ENCODE data around the gene PARD3. TPM values are rescaled to one million over a fixed set of nuclear protein-coding genes. Genes with fewer than 3 reads are reported as not detected.
"Not testable (repeated sequence)": the region's sequence is repeated elsewhere in the genome, so short reads cannot be mapped to it uniquely, and the experiment has no call there.

The PARD3 gene
- total RNA-seq, 2 donors from 2014 or later = 59.6 to 74.6 TPM

DNA sequence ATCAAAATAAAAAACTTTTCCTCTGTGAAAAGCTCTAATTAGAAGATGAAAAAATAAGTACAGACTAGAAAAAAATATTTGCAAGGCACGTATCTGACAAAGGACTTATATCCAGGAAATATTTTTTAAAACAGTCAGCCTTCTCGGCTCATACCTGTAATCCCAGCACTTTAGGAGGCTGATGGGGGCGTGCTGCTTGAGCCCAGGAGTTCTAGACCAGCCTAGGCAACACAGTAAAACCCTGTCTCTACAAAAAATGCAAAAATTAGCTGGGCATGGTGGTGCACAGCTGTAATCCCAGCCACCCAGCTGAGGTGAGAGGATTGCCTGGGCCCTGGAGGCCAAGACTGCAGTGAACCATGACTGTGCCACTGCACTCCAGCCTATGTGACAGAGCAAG is 542.8 kb downstream of the PARD3 start:
- TF ChIP-seq, protein P1, sequence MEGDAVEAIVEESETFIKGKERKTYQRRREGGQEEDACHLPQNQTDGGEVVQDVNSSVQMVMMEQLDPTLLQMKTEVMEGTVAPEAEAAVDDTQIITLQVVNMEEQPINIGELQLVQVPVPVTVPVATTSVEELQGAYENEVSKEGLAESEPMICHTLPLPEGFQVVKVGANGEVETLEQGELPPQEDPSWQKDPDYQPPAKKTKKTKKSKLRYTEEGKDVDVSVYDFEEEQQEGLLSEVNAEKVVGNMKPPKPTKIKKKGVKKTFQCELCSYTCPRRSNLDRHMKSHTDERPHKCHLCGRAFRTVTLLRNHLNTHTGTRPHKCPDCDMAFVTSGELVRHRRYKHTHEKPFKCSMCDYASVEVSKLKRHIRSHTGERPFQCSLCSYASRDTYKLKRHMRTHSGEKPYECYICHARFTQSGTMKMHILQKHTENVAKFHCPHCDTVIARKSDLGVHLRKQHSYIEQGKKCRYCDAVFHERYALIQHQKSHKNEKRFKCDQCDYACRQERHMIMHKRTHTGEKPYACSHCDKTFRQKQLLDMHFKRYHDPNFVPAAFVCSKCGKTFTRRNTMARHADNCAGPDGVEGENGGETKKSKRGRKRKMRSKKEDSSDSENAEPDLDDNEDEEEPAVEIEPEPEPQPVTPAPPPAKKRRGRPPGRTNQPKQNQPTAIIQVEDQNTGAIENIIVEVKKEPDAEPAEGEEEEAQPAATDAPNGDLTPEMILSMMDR (conservative IDR thresholded peaks at IDR 0.05) = no peak

DNA sequence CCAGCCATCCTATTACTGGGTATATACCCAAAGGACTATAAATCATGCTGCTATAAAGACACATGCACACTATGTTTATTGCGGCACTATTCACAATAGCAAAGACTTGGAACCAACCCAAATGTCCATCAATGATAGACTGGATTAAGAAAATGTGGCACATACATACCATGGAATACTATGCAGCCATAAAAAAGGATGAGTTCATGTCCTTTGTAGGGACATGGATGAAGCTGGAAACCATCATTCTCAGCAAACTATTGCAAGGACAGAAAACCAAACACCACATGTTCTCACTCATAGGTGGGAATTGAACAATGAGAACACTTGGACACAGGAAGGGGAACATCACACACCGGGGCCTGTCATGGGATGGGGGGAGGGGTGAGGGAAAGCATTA is 546.7 kb downstream of the PARD3 start:
- H3K4me3 Mint-ChIP-seq = not testable (repeated sequence)

More for the DNA sequence above, 542.8 kb downstream of the PARD3 start:
- Mint-ChIP-seq H3K9me3 (peaks cover 5% of the 10 kb centered on the region), H3K4me3 (no peak overlapping the region), H3K36me3 (ENCODE audit: low read depth) (peaks cover 19% of the 10 kb centered on the region), H3K4me1 (peaks cover 3% of the 10 kb centered on the region), H3K27ac (no peak overlapping the region), H3K27me3 (ENCODE audit: insufficient read depth) (no peaks in the 10 kb centered on the region)
- Histone ChIP-seq H3K9ac (ENCODE audit: extremely low read depth, low read length, poor library complexity, severe bottlenecking) (no peak overlapping the region), H3K9me3 (ENCODE audit: control insufficient read depth, low read length) (peaks cover 11% of the 10 kb centered on the region), H3K36me3 (ENCODE audit: control insufficient read depth, insufficient read depth, low read length) (peaks cover 21% of the 10 kb centered on the region), H3K4me1 (ENCODE audit: control insufficient read depth, insufficient read depth, low read length) (no peaks in the 10 kb centered on the region), H3K27ac (ENCODE audit: low read depth, low read length) (no peak overlapping the region), H3K27me3 (ENCODE audit: control insufficient read depth, insufficient read depth, low read length, poor library complexity, severe bottlenecking) (no peaks in the 10 kb centered on the region), H3K4me3 (ENCODE audit: low read length) (no peak overlapping the region)
- WGBS, 2 experiments (ENCODE audit: insufficient coverage in 1 of 2, insufficient read length in 1 of 2) = 90 to 93% methylated on average over 3 of the region's 3 CpGs
- no peak for DNase-seq

DNA sequence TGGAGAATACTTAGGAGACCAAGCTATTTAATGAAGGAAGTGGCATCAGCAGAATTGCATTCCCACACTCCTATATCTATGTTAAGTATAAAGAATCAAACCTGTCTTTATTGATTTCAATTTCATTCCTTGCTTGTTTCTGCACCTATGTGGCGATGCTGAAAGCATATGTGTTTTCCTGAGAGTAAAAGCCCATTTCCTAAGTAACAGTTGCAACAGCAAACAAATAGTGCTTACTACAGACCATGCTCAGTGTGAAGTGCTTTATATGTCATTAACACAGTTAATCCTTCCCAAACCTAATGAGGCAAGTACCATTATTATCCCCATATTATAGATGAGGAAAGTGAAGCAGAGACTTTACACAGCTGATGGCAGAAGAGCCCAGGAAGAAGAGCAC is 552.1 kb downstream of the PARD3 start:
- H3K4me3 Mint-ChIP-seq = no peak overlapping the region
- no peak overlapping the region for H3K4me3 ChIP-seq (ENCODE audit: low read length)
- H3K9me3 ChIP-seq (ENCODE audit: control insufficient read depth, low read length) = peaks cover 14% of the 10 kb centered on the region
- WGBS, 2 experiments (ENCODE audit: insufficient coverage in 1 of 2, insufficient read length in 1 of 2) = 87 to 100% methylated on average over 1 of the region's 1 CpG
- no peaks in the 10 kb centered on the region for H3K27me3 Mint-ChIP-seq (ENCODE audit: insufficient read depth)
- peaks cover 14% of the 10 kb centered on the region for H3K9me3 Mint-ChIP-seq
- TF ChIP-seq, protein P1 (conservative IDR thresholded peaks at IDR 0.05) = peak; percentile 58
- DNase-seq = no peak
- peaks cover 6% of the 10 kb centered on the region for H3K36me3 ChIP-seq (ENCODE audit: control insufficient read depth, insufficient read depth, low read length)
- no peak overlapping the region for H3K9ac ChIP-seq (ENCODE audit: extremely low read depth, low read length, poor library complexity, severe bottlenecking)
- H3K4me1 Mint-ChIP-seq = peaks cover 4% of the 10 kb centered on the region
- peaks cover 30% of the 10 kb centered on the region for H3K36me3 Mint-ChIP-seq (ENCODE audit: low read depth)
- no peak overlapping the region for H3K27ac Mint-ChIP-seq
- H3K27me3 ChIP-seq (ENCODE audit: control insufficient read depth, insufficient read depth, low read length, poor library complexity, severe bottlenecking) = no peaks in the 10 kb centered on the region
- no peaks in the 10 kb centered on the region for H3K4me1 ChIP-seq (ENCODE audit: control insufficient read depth, insufficient read depth, low read length)
- H3K27ac ChIP-seq (ENCODE audit: low read depth, low read length) = no peak overlapping the region

More for the DNA sequence above, 546.7 kb downstream of the PARD3 start:
- not testable (repeated sequence) for H3K27me3 Mint-ChIP-seq (ENCODE audit: insufficient read depth); H3K4me3 ChIP-seq (ENCODE audit: low read length); H3K27ac Mint-ChIP-seq; H3K27me3 ChIP-seq (ENCODE audit: control insufficient read depth, insufficient read depth, low read length, poor library complexity, severe bottlenecking); DNase-seq; H3K9me3 ChIP-seq (ENCODE audit: control insufficient read depth, low read length); H3K4me1 ChIP-seq (ENCODE audit: control insufficient read depth, insufficient read depth, low read length); H3K4me1 Mint-ChIP-seq; H3K27ac ChIP-seq (ENCODE audit: low read depth, low read length); H3K9me3 Mint-ChIP-seq; H3K9ac ChIP-seq (ENCODE audit: extremely low read depth, low read length, poor library complexity, severe bottlenecking)
- 100% methylated on average over 1 of the region's 2 CpGs for WGBS, 2 experiments (ENCODE audit: insufficient coverage in 1 of 2, insufficient read length in 1 of 2)
- H3K36me3 Mint-ChIP-seq (ENCODE audit: low read depth) = peaks cover 26% of the 10 kb centered on the region
- peaks cover 21% of the 10 kb centered on the region for H3K36me3 ChIP-seq (ENCODE audit: control insufficient read depth, insufficient read depth, low read length)

DNA sequence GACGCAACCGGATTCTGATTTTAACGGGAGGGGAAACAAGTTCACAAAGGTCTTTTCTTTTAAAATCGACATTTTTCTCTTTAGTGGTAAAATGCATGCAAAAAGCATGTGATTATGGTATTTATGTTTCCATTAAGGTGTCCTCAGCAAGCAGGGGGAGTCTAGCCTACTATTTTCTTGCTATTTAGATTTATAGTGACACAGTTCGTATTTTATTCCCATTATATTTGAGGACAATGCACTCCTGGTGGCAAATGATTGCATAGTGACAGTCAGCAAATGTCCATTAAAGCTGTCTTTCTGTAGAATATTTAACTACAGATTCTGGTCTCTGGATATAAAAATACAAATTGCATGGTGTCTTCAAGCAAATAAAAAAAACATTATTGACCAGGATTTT is 554.2 kb downstream of the PARD3 start:
- no peak overlapping the region for H3K4me3 ChIP-seq (ENCODE audit: low read length)
- H3K9ac ChIP-seq (ENCODE audit: extremely low read depth, low read length, poor library complexity, severe bottlenecking) = no peak overlapping the region
- H3K9me3 ChIP-seq (ENCODE audit: control insufficient read depth, low read length) = peaks cover 14% of the 10 kb centered on the region
- Mint-ChIP-seq H3K4me3 (no peak overlapping the region), H3K27ac (no peak overlapping the region), H3K36me3 (ENCODE audit: low read depth) (peaks cover 28% of the 10 kb centered on the region), H3K4me1 (peaks cover 15% of the 10 kb centered on the region), H3K27me3 (ENCODE audit: insufficient read depth) (no peaks in the 10 kb centered on the region), H3K9me3 (peaks cover 14% of the 10 kb centered on the region)
- H3K27ac ChIP-seq (ENCODE audit: low read depth, low read length) = no peak overlapping the region
- no peaks in the 10 kb centered on the region for H3K27me3 ChIP-seq (ENCODE audit: control insufficient read depth, insufficient read depth, low read length, poor library complexity, severe bottlenecking)
- TF ChIP-seq, protein P1 (conservative IDR thresholded peaks at IDR 0.05) = no peak
- no peaks in the 10 kb centered on the region for H3K4me1 ChIP-seq (ENCODE audit: control insufficient read depth, insufficient read depth, low read length)
- no peaks in the 10 kb centered on the region for H3K36me3 ChIP-seq (ENCODE audit: control insufficient read depth, insufficient read depth, low read length)
- 95 to 96% methylated on average over 5 of the region's 5 CpGs for whole genome bisulfite sequencing, 2 experiments (ENCODE audit: insufficient coverage in 1 of 2, insufficient read length in 1 of 2)
- DNase-seq = no peak

All from endodermal cell (in vitro differentiated cells).